Purkinje cell (primary cell): ENCODE data around the gene ITFG1. TPM values are rescaled to one million over a fixed set of nuclear protein-coding genes. Genes with fewer than 3 reads are reported as not detected.

Source experiments
- polyA plus RNA-seq: library from polyadenylated mRNA; unstranded; fragments of >200 nt; fragmentation: Nextera tagmentation; gene quantifications from 2 replicates; pipeline ENCODE4 v1.2.1, GENCODE V29; 2014

Gene ITFG1
- polyA plus RNA-seq: 251 and 255 TPM in 2 replicates

DNA sequence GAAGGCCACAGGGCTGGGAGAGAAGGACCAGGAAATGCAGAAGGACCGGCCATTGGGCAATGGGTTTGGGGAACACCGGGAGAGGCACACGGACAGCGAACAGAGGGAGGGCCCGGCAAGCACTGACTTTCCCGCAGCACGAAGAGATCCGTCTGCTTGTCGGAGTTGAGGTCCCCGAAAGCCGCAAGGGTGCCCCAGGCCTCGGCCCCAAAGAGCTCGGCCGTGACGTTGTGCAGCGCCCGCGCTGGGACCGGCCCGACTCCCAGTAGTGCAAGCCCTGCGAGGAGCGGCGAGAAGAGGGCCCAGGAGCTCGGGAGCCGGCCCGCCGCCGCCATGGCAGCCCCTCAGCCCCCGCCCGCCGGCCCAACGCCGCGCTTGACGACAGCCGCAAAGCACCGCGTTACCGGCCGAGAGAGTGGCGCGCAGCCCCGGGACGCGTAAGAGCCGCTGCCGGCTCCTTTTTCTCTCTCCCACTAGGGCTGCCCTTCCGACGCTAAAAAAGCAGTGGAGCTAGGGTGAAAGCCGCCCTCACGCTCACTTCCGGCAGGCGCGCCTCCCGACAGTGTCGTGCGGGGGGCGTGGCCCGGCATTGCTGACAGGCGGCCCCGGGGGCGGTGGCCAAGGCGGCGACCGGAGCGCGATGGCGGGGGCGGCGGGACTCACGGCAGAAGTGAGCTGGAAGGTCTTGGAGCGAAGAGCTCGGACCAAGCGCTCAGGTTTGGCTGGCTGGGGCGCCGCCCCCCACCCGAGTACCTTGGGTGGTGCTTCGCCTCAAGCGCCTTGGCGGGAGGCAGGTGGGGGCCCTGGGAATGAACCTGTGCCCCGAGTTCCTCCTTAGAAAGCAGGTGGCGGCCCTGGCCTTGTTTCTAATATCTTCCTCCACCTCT lies at the start of gene ITFG1, which contains the start of gene PHKB:
Gene ITFG1 (minus strand): TSS at position 353 of the 887 bp plus-strand sequence. CDS start 18 bp downstream, at position 335.
Gene PHKB (plus strand): TSS at position 621 of the 887 bp plus-strand sequence. CDS start 20 bp downstream, at position 641.

DNA sequence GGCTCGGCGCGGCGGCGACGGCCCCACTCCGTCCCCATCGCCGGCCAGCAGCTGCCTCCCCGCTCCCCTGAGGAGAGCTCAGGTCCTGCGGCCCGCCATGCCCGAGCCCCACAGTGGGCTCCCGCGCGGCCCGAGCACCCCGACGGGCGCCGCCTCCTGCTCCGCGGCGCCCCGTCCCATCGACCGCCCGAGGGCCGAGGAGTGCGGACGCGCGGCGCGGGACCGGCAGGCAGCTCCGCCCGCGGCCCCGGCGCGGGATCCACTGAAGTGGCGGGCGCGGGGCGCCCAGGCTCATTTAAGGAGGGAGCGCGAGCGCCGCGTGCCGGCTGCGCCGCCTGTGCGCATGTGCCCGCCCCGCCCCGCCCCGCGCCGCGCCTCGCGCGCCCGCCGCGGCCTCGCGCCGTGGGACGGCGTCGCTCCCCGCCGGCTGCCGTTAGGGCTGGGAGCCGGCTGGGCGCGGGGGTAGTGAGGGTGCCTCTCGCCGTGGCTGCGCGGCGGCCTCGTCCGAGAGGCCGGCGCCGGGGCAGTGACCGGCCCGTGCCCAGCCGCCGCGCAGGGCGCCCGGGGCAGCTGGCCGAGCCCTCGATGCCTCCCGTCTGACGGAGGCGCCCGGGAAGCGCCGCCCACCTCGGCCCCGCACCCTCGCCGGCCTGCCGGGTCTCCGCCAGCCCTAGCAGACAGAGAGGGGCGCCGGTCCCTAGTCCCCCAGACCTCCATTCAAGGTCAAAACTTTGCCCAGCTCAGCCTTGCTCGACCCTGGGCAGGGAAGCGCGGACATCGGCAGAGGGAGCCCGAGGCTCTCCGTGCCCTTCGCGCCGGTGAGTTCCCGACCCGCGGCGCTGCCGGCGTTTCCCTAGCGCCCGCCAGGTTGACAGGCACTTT lies 316.9 kb downstream of the ITFG1 start, which contains the start of gene NETO2:
Gene NETO2 (minus strand): TSS at position 269 of the 882 bp plus-strand sequence. CDS start 333 bp downstream, outside the sequence.

Other genes with a start within 250 kb of the ITFG1 start
- gene PHKB, start 268 bp upstream of the ITFG1 start, polyA plus RNA-seq: 41.5 and 58.6 TPM in 2 replicates